ENCODE results near the gene MORN5.

MORN5 gene

DNA sequence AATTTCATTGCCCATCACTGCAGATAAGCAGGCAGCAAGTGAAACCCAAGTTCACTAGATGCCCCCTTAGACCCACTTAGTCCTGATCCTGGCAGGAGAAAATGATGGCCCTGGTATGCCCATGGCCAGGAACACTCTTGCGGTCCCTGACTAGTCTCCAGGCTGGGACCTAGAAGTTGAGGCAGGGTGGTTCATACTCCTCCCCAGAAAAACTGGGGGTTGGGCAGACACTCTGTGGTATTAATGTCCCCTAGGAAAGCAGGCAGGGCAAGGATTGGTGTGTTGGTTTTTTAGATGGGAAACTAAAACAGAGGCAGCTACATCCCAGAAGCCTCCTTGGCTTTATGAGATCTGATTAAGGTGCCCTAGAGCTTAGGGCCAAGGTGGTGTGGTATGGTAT, 56.0 kb downstream of the MORN5 start:
- CTCF ChIA-PET, result interaction anchor here (0.8 kb wide), 1 partner anchor 91 kb away, joined by 3 read pairs; no protein-coding TSS in a partner anchor
- Histone ChIP-seq H3K4me1 (ENCODE audit: control insufficient read depth, insufficient read depth, low read length) (no peaks in the 10 kb centered on the region), H3K27ac (ENCODE audit: extremely low read depth, low read depth, low read length) (no peak overlapping the region), H3K36me3 (ENCODE audit: control insufficient read depth in 2 of 2, insufficient read depth in 1 of 2, low read length in 2 of 2) (no peaks in the 10 kb centered on the region), H3K9me3 (ENCODE audit: control insufficient read depth, insufficient read depth, low read depth, low read length) (no peaks in the 10 kb centered on the region), H3K4me3 (ENCODE audit: low read depth, low read length) (no peak overlapping the region)
- TF ChIP-seq KLF7 (tag by site-specific recombination; IDR thresholded peaks at IDR 0.05; ENCODE audit: borderline replicate concordance), result no peak
- TF ChIP-seq, protein P1, sequence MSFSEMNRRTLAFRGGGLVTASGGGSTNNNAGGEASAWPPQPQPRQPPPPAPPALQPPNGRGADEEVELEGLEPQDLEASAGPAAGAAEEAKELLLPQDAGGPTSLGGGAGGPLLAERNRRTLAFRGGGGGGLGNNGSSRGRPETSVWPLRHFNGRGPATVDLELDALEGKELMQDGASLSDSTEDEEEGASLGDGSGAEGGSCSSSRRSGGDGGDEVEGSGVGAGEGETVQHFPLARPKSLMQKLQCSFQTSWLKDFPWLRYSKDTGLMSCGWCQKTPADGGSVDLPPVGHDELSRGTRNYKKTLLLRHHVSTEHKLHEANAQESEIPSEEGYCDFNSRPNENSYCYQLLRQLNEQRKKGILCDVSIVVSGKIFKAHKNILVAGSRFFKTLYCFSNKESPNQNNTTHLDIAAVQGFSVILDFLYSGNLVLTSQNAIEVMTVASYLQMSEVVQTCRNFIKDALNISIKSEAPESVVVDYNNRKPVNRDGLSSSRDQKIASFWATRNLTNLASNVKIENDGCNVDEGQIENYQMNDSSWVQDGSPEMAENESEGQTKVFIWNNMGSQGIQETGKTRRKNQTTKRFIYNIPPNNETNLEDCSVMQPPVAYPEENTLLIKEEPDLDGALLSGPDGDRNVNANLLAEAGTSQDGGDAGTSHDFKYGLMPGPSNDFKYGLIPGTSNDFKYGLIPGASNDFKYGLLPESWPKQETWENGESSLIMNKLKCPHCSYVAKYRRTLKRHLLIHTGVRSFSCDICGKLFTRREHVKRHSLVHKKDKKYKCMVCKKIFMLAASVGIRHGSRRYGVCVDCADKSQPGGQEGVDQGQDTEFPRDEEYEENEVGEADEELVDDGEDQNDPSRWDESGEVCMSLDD (tag by site-specific recombination; IDR thresholded peaks at IDR 0.05), result no peak
- no peak for TF ChIP-seq ZNF654 (tag by site-specific recombination; IDR thresholded peaks at IDR 0.05; ENCODE audit: low read depth)
- TF ChIP-seq, protein P2, sequence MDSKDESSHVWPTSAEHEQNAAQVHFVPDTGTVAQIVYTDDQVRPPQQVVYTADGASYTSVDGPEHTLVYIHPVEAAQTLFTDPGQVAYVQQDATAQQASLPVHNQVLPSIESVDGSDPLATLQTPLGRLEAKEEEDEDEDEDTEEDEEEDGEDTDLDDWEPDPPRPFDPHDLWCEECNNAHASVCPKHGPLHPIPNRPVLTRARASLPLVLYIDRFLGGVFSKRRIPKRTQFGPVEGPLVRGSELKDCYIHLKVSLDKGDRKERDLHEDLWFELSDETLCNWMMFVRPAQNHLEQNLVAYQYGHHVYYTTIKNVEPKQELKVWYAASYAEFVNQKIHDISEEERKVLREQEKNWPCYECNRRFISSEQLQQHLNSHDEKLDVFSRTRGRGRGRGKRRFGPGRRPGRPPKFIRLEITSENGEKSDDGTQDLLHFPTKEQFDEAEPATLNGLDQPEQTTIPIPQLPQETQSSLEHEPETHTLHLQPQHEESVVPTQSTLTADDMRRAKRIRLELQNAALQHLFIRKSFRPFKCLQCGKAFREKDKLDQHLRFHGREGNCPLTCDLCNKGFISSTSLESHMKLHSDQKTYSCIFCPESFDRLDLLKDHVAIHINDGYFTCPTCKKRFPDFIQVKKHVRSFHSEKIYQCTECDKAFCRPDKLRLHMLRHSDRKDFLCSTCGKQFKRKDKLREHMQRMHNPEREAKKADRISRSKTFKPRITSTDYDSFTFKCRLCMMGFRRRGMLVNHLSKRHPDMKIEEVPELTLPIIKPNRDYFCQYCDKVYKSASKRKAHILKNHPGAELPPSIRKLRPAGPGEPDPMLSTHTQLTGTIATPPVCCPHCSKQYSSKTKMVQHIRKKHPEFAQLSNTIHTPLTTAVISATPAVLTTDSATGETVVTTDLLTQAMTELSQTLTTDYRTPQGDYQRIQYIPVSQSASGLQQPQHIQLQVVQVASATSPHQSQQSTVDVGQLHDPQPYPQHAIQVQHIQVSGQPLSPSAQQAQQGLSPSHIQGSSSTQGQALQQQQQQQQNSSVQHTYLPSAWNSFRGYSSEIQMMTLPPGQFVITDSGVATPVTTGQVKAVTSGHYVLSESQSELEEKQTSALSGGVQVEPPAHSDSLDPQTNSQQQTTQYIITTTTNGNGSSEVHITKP (tag by site-specific recombination; IDR thresholded peaks at IDR 0.05), result no peak
- no peak for TF ChIP-seq ZSCAN16 (tag by site-specific recombination; IDR thresholded peaks at IDR 0.05)
- TF ChIP-seq ZNF311 (tag by site-specific recombination; IDR thresholded peaks at IDR 0.05; ENCODE audit: borderline replicate concordance), result no peak
- TF ChIP-seq ZNF155 (tag by site-specific recombination; IDR thresholded peaks at IDR 0.05), result no peak
- TF ChIP-seq, protein P3, sequence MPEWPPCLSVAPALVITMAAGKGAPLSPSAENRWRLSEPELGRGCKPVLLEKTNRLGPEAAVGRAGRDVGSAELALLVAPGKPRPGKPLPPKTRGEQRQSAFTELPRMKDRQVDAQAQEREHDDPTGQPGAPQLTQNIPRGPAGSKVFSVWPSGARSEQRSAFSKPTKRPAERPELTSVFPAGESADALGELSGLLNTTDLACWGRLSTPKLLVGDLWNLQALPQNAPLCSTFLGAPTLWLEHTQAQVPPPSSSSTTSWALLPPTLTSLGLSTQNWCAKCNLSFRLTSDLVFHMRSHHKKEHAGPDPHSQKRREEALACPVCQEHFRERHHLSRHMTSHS (tag by site-specific recombination; IDR thresholded peaks at IDR 0.05), result no peak
- TF ChIP-seq, protein P4, sequence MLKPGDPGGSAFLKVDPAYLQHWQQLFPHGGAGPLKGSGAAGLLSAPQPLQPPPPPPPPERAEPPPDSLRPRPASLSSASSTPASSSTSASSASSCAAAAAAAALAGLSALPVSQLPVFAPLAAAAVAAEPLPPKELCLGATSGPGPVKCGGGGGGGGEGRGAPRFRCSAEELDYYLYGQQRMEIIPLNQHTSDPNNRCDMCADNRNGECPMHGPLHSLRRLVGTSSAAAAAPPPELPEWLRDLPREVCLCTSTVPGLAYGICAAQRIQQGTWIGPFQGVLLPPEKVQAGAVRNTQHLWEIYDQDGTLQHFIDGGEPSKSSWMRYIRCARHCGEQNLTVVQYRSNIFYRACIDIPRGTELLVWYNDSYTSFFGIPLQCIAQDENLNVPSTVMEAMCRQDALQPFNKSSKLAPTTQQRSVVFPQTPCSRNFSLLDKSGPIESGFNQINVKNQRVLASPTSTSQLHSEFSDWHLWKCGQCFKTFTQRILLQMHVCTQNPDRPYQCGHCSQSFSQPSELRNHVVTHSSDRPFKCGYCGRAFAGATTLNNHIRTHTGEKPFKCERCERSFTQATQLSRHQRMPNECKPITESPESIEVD (tag by site-specific recombination; IDR thresholded peaks at IDR 0.05), result no peak
- no peak for TF ChIP-seq IKZF3 (tag by site-specific recombination; IDR thresholded peaks at IDR 0.05)
- TF ChIP-seq ZNF626 (tag by site-specific recombination; IDR thresholded peaks at IDR 0.05), result no peak
- POLR2A ChIA-PET, result no interaction called here

DNA sequence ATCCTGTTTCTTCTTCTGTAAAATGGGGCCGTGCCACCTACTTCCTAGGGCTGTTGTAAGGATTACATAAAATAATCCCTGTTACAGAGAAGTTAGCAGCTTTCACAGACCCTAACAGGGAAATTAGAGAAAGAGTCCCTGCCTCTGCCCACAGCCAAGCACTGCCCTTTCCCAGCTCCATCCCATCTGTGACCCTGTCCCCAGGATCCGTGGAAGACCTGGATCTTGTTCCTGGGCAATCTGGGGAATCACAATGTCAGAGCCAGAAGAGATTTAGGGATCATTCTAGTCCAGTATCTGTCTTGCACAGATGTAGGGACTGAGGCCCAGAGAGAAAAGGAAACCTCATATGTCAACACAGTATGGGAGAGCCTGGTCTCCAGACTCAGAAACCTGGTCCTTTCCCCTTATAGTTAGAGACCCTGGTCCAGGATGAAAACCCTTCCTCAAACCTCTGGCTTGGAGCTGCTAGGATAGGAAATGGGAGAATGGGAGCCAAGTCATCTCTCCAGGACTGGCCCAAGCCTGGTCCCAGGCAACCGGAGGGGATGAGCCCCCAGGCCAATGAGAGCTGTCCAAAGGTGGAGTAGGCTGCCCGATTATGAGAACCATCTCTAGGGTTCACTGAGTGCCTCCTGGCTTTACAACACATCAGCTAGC, 56.6 kb downstream of the MORN5 start:
- no peak for TF ChIP-seq ZFP3 (tag by site-specific recombination; IDR thresholded peaks at IDR 0.05; ENCODE audit: low read depth)
- no peak for TF ChIP-seq OVOL3 (tag by site-specific recombination; IDR thresholded peaks at IDR 0.05)
- TF ChIP-seq, protein P5, sequence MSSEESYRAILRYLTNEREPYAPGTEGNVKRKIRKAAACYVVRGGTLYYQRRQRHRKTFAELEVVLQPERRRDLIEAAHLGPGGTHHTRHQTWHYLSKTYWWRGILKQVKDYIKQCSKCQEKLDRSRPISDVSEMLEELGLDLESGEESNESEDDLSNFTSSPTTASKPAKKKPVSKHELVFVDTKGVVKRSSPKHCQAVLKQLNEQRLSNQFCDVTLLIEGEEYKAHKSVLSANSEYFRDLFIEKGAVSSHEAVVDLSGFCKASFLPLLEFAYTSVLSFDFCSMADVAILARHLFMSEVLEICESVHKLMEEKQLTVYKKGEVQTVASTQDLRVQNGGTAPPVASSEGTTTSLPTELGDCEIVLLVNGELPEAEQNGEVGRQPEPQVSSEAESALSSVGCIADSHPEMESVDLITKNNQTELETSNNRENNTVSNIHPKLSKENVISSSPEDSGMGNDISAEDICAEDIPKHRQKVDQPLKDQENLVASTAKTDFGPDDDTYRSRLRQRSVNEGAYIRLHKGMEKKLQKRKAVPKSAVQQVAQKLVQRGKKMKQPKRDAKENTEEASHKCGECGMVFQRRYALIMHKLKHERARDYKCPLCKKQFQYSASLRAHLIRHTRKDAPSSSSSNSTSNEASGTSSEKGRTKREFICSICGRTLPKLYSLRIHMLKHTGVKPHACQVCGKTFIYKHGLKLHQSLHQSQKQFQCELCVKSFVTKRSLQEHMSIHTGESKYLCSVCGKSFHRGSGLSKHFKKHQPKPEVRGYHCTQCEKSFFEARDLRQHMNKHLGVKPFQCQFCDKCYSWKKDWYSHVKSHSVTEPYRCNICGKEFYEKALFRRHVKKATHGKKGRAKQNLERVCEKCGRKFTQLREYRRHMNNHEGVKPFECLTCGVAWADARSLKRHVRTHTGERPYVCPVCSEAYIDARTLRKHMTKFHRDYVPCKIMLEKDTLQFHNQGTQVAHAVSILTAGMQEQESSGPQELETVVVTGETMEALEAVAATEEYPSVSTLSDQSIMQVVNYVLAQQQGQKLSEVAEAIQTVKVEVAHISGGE (tag by site-specific recombination; conservative IDR thresholded peaks at IDR 0.05; ENCODE audit: low read depth), result no peak
- TF ChIP-seq, protein P6, sequence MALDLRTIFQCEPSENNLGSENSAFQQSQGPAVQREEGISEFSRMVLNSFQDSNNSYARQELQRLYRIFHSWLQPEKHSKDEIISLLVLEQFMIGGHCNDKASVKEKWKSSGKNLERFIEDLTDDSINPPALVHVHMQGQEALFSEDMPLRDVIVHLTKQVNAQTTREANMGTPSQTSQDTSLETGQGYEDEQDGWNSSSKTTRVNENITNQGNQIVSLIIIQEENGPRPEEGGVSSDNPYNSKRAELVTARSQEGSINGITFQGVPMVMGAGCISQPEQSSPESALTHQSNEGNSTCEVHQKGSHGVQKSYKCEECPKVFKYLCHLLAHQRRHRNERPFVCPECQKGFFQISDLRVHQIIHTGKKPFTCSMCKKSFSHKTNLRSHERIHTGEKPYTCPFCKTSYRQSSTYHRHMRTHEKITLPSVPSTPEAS (tag by site-specific recombination; IDR thresholded peaks at IDR 0.05), result no peak
- no peak for TF ChIP-seq ZNF623 (tag by site-specific recombination; IDR thresholded peaks at IDR 0.05)

More for the DNA sequence above, 56.6 kb downstream of the MORN5 start:
- H3K4me3 ChIP-seq (ENCODE audit: low read depth, low read length), result no peak overlapping the region
- no peak overlapping the region for H3K27ac ChIP-seq (ENCODE audit: extremely low read depth, low read depth, low read length)
- ChIA-PET CTCF (interaction anchor here (0.8 kb wide), 1 partner anchor 91 kb away, joined by 3 read pairs; no protein-coding TSS in a partner anchor), POLR2A (interaction anchor here (0.8 kb wide), 1 partner anchor 48 kb away, joined by 3 read pairs; the partner anchor contains the start of genes MRRF and RBM18)
- no peaks in the 10 kb centered on the region for H3K9me3 ChIP-seq (ENCODE audit: control insufficient read depth, insufficient read depth, low read depth, low read length)
- no peaks in the 10 kb centered on the region for H3K36me3 ChIP-seq (ENCODE audit: control insufficient read depth in 2 of 2, insufficient read depth in 1 of 2, low read length in 2 of 2)
- H3K4me1 ChIP-seq (ENCODE audit: control insufficient read depth, insufficient read depth, low read length), result no peaks in the 10 kb centered on the region

All from HEK293 (cell line).